ENCODE data around the gene SRPK2. TPM values are rescaled to one million over a fixed set of nuclear protein-coding genes. Genes with fewer than 3 reads are reported as not detected.

SRPK2 gene
- total and polyA plus RNA-seq, 2 donors (not counting 1 experiment from before 2014, with no cell fraction given), result 15.2 to 108 TPM

DNA sequence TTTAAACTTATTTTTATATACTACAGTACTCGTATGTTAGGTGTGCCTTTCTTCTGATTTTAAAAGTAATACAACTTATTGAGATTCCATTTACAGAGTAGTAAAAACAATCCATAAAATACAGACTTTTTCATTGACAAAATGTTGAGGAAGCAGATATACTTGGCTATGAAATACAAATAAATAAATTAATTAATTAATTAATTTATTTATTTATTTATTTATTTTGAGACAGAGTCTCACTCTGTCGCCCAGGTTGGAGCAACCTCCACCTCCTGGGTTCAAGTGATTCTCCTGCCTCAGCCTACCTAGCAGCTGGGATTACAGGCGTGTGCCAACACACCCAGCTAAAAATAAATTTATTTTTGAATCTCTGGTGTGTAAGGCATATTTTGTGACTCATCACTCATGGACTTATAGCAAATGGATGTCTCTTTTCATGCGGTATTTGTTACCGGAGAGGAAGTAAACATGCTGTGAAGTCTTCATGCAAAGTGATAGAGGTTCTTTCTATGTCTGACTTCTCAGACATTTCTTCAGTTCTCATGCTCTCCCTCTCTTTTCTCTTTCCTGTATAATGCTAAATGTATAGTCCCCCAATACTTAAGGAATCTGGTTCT is 20.2 kb upstream of the SRPK2 start:
- no peak for TF ChIP-seq EZH2 (IDR thresholded peaks at IDR 0.05; ENCODE audit: borderline replicate concordance, insufficient read depth, low read depth, low read length, poor library complexity, severe bottlenecking)
- TF ChIP-seq, protein P1, sequence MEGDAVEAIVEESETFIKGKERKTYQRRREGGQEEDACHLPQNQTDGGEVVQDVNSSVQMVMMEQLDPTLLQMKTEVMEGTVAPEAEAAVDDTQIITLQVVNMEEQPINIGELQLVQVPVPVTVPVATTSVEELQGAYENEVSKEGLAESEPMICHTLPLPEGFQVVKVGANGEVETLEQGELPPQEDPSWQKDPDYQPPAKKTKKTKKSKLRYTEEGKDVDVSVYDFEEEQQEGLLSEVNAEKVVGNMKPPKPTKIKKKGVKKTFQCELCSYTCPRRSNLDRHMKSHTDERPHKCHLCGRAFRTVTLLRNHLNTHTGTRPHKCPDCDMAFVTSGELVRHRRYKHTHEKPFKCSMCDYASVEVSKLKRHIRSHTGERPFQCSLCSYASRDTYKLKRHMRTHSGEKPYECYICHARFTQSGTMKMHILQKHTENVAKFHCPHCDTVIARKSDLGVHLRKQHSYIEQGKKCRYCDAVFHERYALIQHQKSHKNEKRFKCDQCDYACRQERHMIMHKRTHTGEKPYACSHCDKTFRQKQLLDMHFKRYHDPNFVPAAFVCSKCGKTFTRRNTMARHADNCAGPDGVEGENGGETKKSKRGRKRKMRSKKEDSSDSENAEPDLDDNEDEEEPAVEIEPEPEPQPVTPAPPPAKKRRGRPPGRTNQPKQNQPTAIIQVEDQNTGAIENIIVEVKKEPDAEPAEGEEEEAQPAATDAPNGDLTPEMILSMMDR (IDR thresholded peaks at IDR 0.05), result no peak
- H3K27me3 ChIP-seq (replicated peaks in 1 of 4; ENCODE audit: control extremely low read depth in 1 of 4, control insufficient read depth in 3 of 4, insufficient read depth in 4 of 4, low read length in 3 of 4), result no peaks in the 10 kb centered on the region
- H3K4me1 ChIP-seq (ENCODE audit: control insufficient read depth in 2 of 2, insufficient read depth in 2 of 2, low read length in 2 of 2), result no peaks in the 10 kb centered on the region
- DNase-seq (no peak), ATAC-seq (ENCODE audit: low read depth) (no peak)
- WGBS (ENCODE audit: insufficient coverage), result no CpG with 5 or more reads among the region's 5 CpGs
- no peak overlapping the region for H3K4me3 ChIP-seq (ENCODE audit: control extremely low read depth in 1 of 5, extremely low read depth in 1 of 5, insufficient read depth in 1 of 5, low read depth in 2 of 5, low read length in 4 of 5)
- H2AFZ ChIP-seq (ENCODE audit: insufficient read depth, low read depth, low read length, poor library complexity, severe bottlenecking), result no peak overlapping the region
- H3K27me3 Mint-ChIP-seq, result no peaks in the 10 kb centered on the region
- H3K4me3 Mint-ChIP-seq, result no peak overlapping the region
- H3K9me3 Mint-ChIP-seq (ENCODE audit: insufficient read depth), result no peaks in the 10 kb centered on the region
- no peaks in the 10 kb centered on the region for H4K20me1 ChIP-seq (ENCODE audit: control insufficient read depth, insufficient read depth, low read length, poor library complexity, severe bottlenecking)
- H3K36me3 ChIP-seq (replicated peaks in 1 of 2; ENCODE audit: control extremely low read depth in 1 of 2, control insufficient read depth in 1 of 2, extremely low read depth in 1 of 2, insufficient read depth in 2 of 2, low read length in 1 of 2), result no peaks in the 10 kb centered on the region
- ChIA-PET CTCF (no interaction called here), POLR2A (no interaction called here)
- no peaks in the 10 kb centered on the region for H3K79me2 ChIP-seq (ENCODE audit: control insufficient read depth, insufficient read depth, low read length)
- H3K27ac ChIP-seq (ENCODE audit: low read length in 2 of 2), result no peak overlapping the region
- intact Hi-C loops (cut with micrococcal nuclease), result no loop called here
- no peak overlapping the region for H3K9ac ChIP-seq (ENCODE audit: low read length)
- no peak overlapping the region for H3K27ac Mint-ChIP-seq
- no peak overlapping the region for H3K4me2 ChIP-seq (replicated peaks; ENCODE audit: low read depth, low read length, poor library complexity, severe bottlenecking)
- H3K4me1 Mint-ChIP-seq, result no peaks in the 10 kb centered on the region
- H3K9me3 ChIP-seq (ENCODE audit: control extremely low read depth in 1 of 3, control insufficient read depth in 2 of 3, insufficient read depth in 1 of 3, low read length in 2 of 3), result no peaks in the 10 kb centered on the region

DNA sequence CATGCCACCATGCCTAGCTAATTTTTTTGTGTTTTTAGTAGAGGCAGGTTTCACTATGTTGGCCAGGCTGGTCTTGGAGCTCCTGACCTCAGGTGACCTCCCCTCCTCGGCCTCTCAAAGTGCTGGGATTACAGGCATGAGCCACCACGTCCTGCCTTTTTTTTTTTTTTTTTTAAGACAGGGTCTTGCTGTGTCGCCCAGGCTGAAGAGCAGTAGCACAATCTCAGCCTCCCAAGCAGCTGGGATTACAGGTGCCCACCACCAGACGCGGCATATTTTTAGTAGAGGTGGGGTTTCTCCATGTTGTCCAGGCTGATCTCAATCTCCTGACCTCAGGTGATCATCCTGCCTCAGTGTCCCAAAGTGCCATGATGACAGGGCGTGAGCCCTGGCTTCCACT is 14.4 kb upstream of the SRPK2 start:
- Mint-ChIP-seq H3K4me3 (no peak overlapping the region), H3K27ac (no peak overlapping the region), H3K9me3 (ENCODE audit: insufficient read depth) (no peaks in the 10 kb centered on the region), H3K4me1 (no peaks in the 10 kb centered on the region), H3K27me3 (no peaks in the 10 kb centered on the region)
- H3K9ac ChIP-seq (ENCODE audit: low read length), result no peak overlapping the region
- H2AFZ ChIP-seq (ENCODE audit: insufficient read depth, low read depth, low read length, poor library complexity, severe bottlenecking), result no peak overlapping the region
- H3K27me3 ChIP-seq (replicated peaks in 1 of 4; ENCODE audit: control extremely low read depth in 1 of 4, control insufficient read depth in 3 of 4, insufficient read depth in 4 of 4, low read length in 3 of 4), result no peaks in the 10 kb centered on the region
- TF ChIP-seq EZH2 (IDR thresholded peaks at IDR 0.05; ENCODE audit: borderline replicate concordance, insufficient read depth, low read depth, low read length, poor library complexity, severe bottlenecking), result no peak
- TF ChIP-seq, protein P1 (IDR thresholded peaks at IDR 0.05), result no peak
- no peaks in the 10 kb centered on the region for H3K4me1 ChIP-seq (ENCODE audit: control insufficient read depth in 2 of 2, insufficient read depth in 2 of 2, low read length in 2 of 2)
- WGBS (ENCODE audit: insufficient coverage), result 98% methylated on average over 5 of the region's 6 CpGs
- H3K36me3 ChIP-seq (replicated peaks in 1 of 2; ENCODE audit: control extremely low read depth in 1 of 2, control insufficient read depth in 1 of 2, extremely low read depth in 1 of 2, insufficient read depth in 2 of 2, low read length in 1 of 2), result no peaks in the 10 kb centered on the region
- intact Hi-C loops (cut with micrococcal nuclease), result no loop called here
- DNase-seq (no peak), ATAC-seq (ENCODE audit: low read depth) (no peak)
- no peak overlapping the region for H3K4me3 ChIP-seq (ENCODE audit: control extremely low read depth in 1 of 5, extremely low read depth in 1 of 5, insufficient read depth in 1 of 5, low read depth in 2 of 5, low read length in 4 of 5)
- H4K20me1 ChIP-seq (ENCODE audit: control insufficient read depth, insufficient read depth, low read length, poor library complexity, severe bottlenecking), result no peaks in the 10 kb centered on the region
- POLR2A ChIA-PET, result no interaction called here
- no peak overlapping the region for H3K27ac ChIP-seq (ENCODE audit: low read length in 2 of 2)
- no peaks in the 10 kb centered on the region for H3K79me2 ChIP-seq (ENCODE audit: control insufficient read depth, insufficient read depth, low read length)
- CTCF ChIA-PET, result interaction anchor here (1.2 to 1.6 kb wide), 2 partner anchors 12 to 85 kb away, joined by 3 read pairs; no protein-coding TSS in a partner anchor
- H3K9me3 ChIP-seq (ENCODE audit: control extremely low read depth in 1 of 3, control insufficient read depth in 2 of 3, insufficient read depth in 1 of 3, low read length in 2 of 3), result no peaks in the 10 kb centered on the region
- H3K4me2 ChIP-seq (replicated peaks; ENCODE audit: low read depth, low read length, poor library complexity, severe bottlenecking), result no peak overlapping the region
